Testis (tissue), 2 donors: ENCODE results near the gene SMIM10L2A.

Source experiments
- POLR2A ChIP-seq: fragments of 450-650 bp; IDR thresholded peaks from one replicate; pipeline ENCODE4 v1.6.1; 2017; ENCODE audit warnings: antibody characterized with exemption, mild to moderate bottlenecking, moderate library complexity
- TF ChIP-seq, protein P1 (sequence below), 3 experiments: fragments of 450-650 bp in 2 of 3; fragments of 200-600 bp in 1 of 3; sonication (generic) in 1 of 3; IDR thresholded peaks; one replicate each; pipeline ENCODE4 v1.5.1; 2016 to 2019; ENCODE audit warnings: antibody characterized with exemption in 3 of 3, mild to moderate bottlenecking in 2 of 3, moderate library complexity in 1 of 3

DNA sequence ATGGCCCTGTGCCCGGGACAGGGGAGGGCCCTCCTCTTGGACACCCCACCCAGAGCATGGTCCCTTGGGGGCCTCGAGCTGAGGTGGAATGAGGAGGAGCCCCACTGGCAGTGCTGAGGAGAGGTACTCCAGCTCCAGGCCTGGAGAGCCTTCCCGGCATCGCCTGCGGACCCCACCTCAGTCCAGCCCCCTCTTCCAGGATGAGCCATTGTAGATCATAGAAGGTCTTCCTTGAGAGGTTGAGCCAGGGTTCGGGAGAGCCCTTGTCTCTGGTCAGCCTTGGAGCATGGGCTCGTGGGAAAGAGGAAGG lies 16.9 kb downstream of the SMIM10L2A start:
- TF ChIP-seq, protein P1, sequence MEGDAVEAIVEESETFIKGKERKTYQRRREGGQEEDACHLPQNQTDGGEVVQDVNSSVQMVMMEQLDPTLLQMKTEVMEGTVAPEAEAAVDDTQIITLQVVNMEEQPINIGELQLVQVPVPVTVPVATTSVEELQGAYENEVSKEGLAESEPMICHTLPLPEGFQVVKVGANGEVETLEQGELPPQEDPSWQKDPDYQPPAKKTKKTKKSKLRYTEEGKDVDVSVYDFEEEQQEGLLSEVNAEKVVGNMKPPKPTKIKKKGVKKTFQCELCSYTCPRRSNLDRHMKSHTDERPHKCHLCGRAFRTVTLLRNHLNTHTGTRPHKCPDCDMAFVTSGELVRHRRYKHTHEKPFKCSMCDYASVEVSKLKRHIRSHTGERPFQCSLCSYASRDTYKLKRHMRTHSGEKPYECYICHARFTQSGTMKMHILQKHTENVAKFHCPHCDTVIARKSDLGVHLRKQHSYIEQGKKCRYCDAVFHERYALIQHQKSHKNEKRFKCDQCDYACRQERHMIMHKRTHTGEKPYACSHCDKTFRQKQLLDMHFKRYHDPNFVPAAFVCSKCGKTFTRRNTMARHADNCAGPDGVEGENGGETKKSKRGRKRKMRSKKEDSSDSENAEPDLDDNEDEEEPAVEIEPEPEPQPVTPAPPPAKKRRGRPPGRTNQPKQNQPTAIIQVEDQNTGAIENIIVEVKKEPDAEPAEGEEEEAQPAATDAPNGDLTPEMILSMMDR (IDR thresholded peaks at IDR 0.05) = no peak
- no peak for TF ChIP-seq POLR2A
